Measurements from ENCODE around the gene TDRD1. TPM values are rescaled to one million over a fixed set of nuclear protein-coding genes. Genes with fewer than 3 reads are reported as not detected.

TDRD1 gene
- total RNA-seq, 1 donor from 2014 or later, result not detected

DNA sequence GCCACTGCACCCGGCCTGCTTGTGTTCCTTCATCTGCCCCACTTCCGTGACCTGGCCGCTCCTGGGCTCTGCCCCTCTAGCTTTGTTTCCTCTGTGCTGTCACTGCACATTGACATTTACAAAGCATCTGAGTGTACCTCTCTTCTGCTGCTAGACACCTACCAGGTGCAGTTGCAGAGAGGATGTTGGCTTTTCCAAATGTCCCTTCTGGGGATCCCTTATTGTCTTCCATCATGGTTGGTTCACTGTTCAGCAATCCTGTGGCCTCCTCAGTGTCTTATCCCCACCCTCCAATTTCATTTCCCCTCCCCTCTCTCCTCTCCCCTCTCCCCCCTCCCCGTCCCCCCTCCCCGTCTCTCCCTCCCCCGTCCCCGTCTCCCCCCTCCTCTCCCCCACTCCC is 73.7 kb downstream of the TDRD1 start:
- Histone ChIP-seq H3K4me1 (peaks cover 4% of the 10 kb centered on the region), H3K27me3 (no peaks in the 10 kb centered on the region), H3K9me3 (no peaks in the 10 kb centered on the region), H3K36me3 (no peaks in the 10 kb centered on the region), H3K4me3 (no peak overlapping the region), H3K27ac (no peak overlapping the region)
- DNase-seq (ENCODE audit: extremely low spot score in 2 of 2), result no peak
- TF ChIP-seq POLR2AphosphoS5 (IDR thresholded peaks at IDR 0.05; ENCODE audit: insufficient read depth in 1 of 2, low read depth in 1 of 2) (no peak), POLR2A (IDR thresholded peaks at IDR 0.05) (no peak)
- TF ChIP-seq, protein P1, sequence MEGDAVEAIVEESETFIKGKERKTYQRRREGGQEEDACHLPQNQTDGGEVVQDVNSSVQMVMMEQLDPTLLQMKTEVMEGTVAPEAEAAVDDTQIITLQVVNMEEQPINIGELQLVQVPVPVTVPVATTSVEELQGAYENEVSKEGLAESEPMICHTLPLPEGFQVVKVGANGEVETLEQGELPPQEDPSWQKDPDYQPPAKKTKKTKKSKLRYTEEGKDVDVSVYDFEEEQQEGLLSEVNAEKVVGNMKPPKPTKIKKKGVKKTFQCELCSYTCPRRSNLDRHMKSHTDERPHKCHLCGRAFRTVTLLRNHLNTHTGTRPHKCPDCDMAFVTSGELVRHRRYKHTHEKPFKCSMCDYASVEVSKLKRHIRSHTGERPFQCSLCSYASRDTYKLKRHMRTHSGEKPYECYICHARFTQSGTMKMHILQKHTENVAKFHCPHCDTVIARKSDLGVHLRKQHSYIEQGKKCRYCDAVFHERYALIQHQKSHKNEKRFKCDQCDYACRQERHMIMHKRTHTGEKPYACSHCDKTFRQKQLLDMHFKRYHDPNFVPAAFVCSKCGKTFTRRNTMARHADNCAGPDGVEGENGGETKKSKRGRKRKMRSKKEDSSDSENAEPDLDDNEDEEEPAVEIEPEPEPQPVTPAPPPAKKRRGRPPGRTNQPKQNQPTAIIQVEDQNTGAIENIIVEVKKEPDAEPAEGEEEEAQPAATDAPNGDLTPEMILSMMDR (IDR thresholded peaks at IDR 0.05), result no peak
- intact Hi-C loops (cut with DNase I), result no loop called here

DNA sequence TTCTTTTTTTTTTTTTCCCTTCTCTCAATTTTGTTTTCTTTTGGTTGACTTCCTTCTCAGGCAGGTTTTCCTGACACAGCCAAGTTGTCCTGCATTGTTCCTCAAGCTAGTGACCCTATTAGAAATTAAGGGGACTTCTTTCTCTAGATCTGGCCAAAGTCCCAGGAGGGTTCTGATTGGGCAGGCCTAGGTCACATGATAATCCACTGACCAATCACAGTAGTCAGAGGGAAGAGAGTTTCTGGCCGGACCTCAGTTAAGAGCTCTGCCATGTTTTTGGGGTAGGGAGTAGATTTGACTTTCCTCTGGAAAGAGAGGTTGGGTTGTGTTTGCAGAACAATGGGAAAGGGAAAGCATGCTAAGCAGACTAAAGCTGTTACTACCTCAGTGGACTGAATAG is 76.1 kb downstream of the TDRD1 start:
- peaks cover 12% of the 10 kb centered on the region for H3K4me1 ChIP-seq
- H3K27ac ChIP-seq, result no peak overlapping the region
- no peaks in the 10 kb centered on the region for H3K36me3 ChIP-seq
- TF ChIP-seq POLR2AphosphoS5 (IDR thresholded peaks at IDR 0.05; ENCODE audit: insufficient read depth in 1 of 2, low read depth in 1 of 2) (no peak), POLR2A (IDR thresholded peaks at IDR 0.05) (no peak)
- TF ChIP-seq, protein P1 (IDR thresholded peaks at IDR 0.05), result no peak
- DNase-seq (ENCODE audit: extremely low spot score in 2 of 2), result no peak
- intact Hi-C loops (cut with DNase I), result no loop called here
- no peak overlapping the region for H3K4me3 ChIP-seq
- H3K27me3 ChIP-seq, result no peaks in the 10 kb centered on the region
- H3K9me3 ChIP-seq, result no peaks in the 10 kb centered on the region

DNA sequence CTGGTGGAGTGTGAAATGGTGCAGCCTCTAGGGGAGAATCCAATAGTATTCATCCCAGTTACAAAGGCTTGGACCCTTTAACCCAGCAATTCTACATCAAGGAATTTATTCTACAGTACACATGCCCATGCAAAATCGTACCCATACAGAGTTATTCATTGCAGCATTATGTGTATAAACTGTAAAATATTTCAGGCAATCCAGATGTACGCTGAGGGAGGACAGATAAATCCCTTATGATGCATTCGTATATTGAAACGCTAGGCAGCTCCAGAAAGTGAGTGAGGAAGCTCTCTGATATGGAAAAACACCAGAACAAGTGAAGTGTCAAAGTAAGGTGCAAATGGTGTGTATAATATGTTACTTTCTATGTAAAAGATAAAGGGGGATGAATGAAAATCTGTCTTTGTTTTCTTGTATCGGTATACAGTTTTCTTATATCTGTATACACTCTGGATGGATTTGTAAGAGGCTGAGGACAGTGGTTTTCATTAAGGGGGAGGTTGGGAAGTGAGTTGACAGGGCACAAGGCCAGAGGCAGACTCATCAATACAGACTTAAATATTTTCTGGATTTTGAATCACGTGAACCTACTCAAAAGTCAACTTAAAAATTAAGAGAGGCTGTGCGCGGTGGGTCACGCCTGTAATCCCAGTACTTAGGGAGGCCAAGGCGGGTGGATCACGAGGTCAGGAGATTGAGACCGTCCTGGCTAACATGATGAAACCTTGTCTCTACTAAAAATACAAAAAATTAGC is 77.0 kb downstream of the TDRD1 start:
- H3K36me3 ChIP-seq, result no peaks in the 10 kb centered on the region
- intact Hi-C loops (cut with DNase I), result no loop called here
- no peak overlapping the region for H3K27ac ChIP-seq
- peaks cover 12% of the 10 kb centered on the region for H3K4me1 ChIP-seq
- H3K9me3 ChIP-seq, result no peaks in the 10 kb centered on the region
- TF ChIP-seq, protein P1 (IDR thresholded peaks at IDR 0.05), result no peak
- TF ChIP-seq POLR2A (IDR thresholded peaks at IDR 0.05), result no peak
- TF ChIP-seq POLR2AphosphoS5 (IDR thresholded peaks at IDR 0.05; ENCODE audit: insufficient read depth in 1 of 2, low read depth in 1 of 2), result no peak
- no peak overlapping the region for H3K4me3 ChIP-seq
- DNase-seq (ENCODE audit: extremely low spot score in 2 of 2), result no peak
- no peaks in the 10 kb centered on the region for H3K27me3 ChIP-seq

DNA sequence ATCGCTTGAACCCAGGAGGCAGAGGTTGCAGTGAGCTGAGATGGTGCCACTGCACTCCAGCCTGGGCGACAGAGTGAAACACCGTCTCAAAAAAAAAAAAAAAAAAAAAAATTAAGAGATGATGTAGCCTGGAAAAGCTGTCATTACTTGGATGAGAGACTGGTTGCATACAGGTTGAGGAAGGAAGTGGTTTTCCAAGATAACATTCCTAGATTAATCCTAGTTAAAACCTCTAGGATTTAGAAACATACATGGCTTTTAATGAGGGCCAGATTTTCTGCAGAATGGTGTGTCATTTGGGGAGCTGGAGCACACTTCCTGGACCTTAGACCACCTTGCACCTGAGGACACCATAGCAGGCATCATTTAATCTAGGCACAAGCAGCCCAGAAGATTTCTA is 77.7 kb downstream of the TDRD1 start:
- Histone ChIP-seq H3K27me3 (no peaks in the 10 kb centered on the region), H3K27ac (no peak overlapping the region), H3K4me1 (peaks cover 12% of the 10 kb centered on the region), H3K36me3 (no peaks in the 10 kb centered on the region), H3K9me3 (no peaks in the 10 kb centered on the region), H3K4me3 (no peak overlapping the region)
- TF ChIP-seq POLR2AphosphoS5 (IDR thresholded peaks at IDR 0.05; ENCODE audit: insufficient read depth in 1 of 2, low read depth in 1 of 2) (no peak), POLR2A (IDR thresholded peaks at IDR 0.05) (no peak)
- TF ChIP-seq, protein P1 (IDR thresholded peaks at IDR 0.05), result no peak
- intact Hi-C loops (cut with DNase I), result no loop called here
- no peak for DNase-seq (ENCODE audit: extremely low spot score in 2 of 2)

DNA sequence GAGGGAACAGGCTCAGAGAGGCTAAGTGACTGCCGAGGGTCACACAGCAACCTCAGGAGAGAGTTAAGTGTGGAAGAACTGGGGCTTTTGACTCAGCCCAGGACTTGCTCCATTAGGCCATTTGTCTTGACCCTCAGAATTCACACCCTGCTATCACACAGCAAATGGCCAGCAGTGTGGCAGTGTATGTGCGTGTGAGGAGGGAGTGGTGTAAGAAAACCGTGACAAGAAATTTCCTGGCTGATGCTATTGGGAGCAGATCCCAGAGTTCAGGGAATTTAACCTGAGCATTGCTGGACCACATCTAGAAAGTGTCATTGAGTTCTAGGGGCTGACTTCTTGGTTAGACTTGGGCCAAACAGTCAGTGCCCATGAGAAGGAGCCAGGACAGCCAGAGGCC is 78.3 kb downstream of the TDRD1 start:
- no peak for TF ChIP-seq POLR2AphosphoS5 (IDR thresholded peaks at IDR 0.05; ENCODE audit: insufficient read depth in 1 of 2, low read depth in 1 of 2)
- TF ChIP-seq POLR2A (IDR thresholded peaks at IDR 0.05), result no peak
- TF ChIP-seq, protein P1 (IDR thresholded peaks at IDR 0.05), result no peak
- Histone ChIP-seq H3K4me1 (peaks cover 12% of the 10 kb centered on the region), H3K9me3 (no peaks in the 10 kb centered on the region), H3K27ac (no peak overlapping the region), H3K4me3 (no peak overlapping the region), H3K27me3 (no peaks in the 10 kb centered on the region), H3K36me3 (no peaks in the 10 kb centered on the region)
- no peak for DNase-seq (ENCODE audit: extremely low spot score in 2 of 2)
- intact Hi-C loops (cut with DNase I), result no loop called here

Measured in vagina (tissue), 2 donors.